ENCODE results near the gene GSTM3.

The GSTM3 gene

DNA sequence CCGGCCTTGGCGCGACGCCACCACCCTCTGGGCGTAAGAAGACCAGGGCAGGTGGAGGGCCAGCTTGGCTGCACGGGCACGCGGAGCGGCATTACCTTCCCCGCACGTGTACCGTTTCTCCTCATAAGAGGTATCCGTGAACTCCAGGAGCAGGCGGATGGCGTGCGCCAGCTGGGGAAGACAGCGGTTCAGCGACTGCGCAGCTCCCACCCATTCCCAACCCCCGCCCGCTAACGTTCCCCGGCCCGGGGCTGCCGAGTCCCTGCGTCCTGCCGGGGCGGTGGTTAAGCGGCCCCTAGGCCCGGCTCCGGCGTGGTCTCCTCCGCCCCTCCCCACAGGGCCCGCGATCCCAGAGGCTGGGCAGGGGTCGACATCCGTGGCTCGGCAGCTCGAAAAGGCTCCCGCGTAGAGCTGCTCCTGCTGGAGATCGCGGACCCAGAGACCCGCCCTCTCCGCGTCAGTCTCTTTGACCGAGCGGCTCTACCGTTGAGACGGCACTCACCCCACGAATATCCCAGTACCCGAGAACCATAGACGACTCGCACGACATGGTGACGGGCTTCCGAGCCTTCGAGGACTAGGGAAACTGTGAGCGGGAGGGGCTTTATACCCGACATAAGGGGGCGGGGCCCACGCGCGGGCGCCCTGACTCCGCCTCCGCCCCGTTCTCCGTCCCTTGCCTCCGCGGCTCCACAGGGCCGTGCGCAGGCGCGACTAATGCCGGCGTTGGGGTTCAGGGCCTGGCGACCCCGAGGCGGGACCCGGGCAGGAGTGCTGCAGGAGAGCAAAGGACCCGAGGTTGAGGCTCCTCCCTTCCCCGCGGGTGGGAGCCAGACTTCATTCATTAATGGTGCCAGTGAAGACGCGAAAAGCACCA is 862 bp downstream of the GSTM3 start:
- in situ Hi-C loops (cut with HindIII; ENCODE audit: low sequenced_read_pairs), result no loop called here

DNA sequence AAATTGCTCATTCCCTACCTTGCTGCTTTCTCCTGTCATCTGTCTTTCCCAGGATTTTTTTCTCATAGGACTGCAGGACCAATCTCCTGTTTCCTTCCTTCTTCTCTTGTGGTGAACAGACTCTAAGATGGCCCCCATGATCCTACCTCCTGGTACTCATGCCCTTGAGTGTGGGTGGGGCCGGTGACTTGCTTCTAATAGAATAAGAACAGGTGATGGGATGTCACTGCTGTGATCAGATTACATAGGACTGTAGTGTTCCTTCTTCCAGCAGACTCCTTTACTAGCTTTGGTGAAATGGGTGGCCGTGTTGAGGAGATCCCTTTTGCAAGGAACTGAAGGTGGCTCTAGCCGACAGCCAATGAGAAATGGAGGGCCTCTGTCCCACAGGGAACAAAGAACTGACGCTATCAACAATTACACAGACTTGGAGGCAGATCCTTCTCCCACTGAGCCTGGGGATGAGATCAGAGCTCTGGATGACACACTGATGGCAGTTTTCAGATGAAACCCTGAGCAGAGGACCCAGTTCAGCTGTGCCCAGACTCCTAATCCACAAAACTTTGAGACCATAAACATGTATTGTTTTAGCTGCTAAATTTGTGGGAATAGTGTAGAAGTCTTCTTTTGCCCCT is 7.5 kb downstream of the GSTM3 start:
- in situ Hi-C loops (cut with HindIII; ENCODE audit: low sequenced_read_pairs), result no loop called here

DNA sequence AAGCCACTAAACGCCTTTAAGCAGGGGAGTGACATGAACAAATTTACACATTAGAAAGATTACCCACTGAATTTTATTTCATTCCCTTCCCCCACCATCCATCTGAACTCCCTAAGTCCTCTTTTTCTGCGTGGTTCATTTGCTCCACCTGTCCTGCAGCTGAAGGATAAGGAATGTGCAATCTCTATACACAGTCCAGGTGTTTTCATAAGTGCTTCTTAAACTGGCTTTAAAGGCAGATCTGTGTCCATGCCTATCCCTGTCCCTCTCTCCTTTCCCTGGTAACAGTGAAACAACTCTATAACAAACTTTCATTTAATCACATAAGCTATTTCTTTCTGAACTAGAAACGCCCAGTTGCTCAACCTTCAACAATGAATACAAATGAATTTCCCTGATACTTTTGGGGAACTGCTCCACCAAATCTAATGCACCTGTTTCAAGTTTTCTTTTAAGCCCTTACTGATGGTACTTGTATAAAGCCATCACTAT is 8.4 kb downstream of the GSTM3 start:
- in situ Hi-C loops (cut with HindIII; ENCODE audit: low sequenced_read_pairs), result no loop called here

DNA sequence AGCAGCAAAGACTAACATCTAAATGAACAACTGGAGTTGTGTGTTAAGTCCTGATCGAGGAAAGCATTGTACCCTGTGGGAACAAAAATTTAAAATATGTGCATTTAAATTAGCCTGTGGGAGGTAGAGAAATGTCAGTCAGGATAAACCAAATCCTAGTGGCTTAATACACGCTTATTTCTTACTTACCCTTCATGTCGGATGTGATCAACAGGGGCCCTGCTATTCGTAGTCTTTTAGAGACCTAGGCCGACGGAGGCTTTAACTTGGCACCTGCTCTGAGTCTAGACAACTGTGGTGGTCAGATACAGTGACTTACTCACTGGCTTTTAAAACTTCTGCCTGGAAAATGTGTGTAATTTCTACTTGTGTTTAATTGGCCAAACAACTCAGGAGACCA is 10.2 kb downstream of the GSTM3 start:
- in situ Hi-C loops (cut with HindIII; ENCODE audit: low sequenced_read_pairs), result no loop called here

DNA sequence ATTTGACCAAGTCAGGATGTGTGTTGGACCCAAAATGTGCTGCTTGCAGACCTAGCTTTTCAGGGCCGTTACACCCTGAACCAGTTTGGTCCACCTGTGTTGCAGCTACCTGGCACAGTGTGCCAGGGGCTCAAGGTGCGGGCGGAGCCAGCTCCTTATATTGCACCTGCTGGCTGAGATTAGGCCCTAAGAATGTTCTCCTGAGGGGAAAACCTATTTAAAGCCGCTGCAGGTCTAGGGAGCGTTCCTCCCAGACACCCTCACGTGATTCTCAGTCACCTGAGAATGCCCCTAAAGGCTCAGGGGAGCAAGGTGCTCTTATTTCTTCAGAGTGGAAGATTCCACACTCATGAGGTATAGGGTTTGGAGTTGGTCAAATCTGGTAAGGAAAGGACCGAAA is 12.0 kb downstream of the GSTM3 start:
- in situ Hi-C loops (cut with HindIII; ENCODE audit: low sequenced_read_pairs), result no loop called here

DNA sequence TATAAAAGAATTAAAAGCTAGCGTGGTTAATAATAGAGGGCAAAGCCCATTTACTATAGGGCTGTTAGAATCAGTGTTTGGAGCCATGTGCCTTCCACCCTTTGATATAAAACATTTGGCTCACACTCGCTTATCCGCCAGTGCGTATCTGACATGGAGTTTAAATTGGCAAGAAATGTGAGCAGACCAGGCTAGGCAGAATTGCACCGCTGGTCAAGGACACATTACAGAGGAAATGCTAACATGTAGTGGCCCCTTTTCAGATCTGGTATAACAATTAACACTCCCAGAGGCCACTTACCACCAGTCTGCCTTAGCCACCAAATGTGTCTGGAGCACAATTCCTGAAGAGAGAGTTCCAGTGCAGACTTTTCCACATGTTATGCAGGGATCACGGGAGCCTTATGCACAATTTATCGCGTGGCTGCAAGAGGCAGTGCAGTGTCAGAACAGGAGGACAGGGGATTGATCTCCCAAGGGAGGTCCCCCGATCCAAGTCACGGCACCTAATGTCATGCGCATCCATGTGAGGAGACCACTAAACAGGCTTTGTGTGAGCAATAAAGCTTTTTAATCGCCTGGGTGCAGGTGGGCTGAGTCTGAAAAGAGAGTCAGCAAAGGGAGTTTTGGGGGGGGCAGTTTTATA is 14.0 kb downstream of the GSTM3 start:
- in situ Hi-C loops (cut with HindIII; ENCODE audit: low sequenced_read_pairs), result no loop called here

DNA sequence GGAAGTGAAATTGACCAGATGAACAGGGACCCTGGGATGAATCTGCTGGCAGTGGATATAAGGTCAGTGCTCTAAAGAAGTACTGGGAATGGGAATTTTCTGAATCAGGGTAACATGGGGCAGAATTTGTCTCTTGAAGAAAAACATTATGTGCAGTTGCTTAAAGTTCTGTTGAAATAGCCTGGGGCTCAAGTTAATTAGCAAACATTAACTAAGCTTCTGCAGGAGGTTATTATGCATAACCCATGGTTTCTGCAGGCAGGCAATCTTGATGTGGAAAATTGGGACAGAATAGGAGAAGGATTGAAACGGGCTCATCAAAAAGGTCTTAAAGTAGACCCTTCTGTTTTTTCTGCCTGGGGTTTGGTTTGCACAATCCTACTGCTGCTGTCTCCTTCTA is 14.8 kb downstream of the GSTM3 start:
- in situ Hi-C loops (cut with HindIII; ENCODE audit: low sequenced_read_pairs), result no loop called here

DNA sequence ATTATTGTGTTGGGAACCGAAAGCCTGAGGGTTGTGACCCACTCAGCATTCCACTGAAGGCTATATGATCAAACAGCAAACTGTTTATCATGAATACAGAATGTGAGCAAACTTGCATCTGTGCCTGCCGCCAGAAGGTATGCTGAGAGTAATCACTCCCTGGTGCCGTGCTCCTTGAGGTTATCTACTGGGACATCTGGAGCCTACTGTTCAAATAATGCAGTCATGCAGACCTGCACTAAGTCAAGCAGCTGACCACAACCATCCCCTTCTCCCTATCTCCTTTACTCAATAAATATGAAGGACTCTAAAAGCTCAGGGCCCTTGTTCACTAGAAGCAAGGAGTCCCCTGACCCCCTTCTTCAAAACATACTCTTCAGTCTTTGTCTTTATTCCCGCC is 15.3 kb downstream of the GSTM3 start:
- in situ Hi-C loops (cut with HindIII; ENCODE audit: low sequenced_read_pairs), result no loop called here

DNA sequence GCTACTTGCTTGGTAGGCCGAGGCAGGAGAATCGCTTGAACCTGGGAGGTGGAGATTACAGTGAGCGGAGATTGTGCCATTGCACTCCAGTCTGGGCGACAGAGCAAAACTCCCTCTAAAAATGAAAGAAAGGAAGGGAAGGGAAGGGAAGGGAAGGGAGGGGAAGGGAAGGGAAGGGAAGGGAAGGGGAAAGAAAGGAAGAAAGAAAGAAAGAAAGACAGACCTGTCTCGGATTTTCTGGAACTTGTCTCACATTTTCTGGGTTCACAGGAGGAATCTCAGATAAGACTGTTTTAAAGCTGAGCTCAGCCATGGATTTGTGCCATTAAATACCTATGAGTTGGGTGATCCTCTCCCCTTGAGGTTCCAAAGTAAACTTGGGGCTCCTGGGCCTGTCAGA is 15.9 kb downstream of the GSTM3 start:
- in situ Hi-C loops (cut with HindIII; ENCODE audit: low sequenced_read_pairs), result no loop called here

DNA sequence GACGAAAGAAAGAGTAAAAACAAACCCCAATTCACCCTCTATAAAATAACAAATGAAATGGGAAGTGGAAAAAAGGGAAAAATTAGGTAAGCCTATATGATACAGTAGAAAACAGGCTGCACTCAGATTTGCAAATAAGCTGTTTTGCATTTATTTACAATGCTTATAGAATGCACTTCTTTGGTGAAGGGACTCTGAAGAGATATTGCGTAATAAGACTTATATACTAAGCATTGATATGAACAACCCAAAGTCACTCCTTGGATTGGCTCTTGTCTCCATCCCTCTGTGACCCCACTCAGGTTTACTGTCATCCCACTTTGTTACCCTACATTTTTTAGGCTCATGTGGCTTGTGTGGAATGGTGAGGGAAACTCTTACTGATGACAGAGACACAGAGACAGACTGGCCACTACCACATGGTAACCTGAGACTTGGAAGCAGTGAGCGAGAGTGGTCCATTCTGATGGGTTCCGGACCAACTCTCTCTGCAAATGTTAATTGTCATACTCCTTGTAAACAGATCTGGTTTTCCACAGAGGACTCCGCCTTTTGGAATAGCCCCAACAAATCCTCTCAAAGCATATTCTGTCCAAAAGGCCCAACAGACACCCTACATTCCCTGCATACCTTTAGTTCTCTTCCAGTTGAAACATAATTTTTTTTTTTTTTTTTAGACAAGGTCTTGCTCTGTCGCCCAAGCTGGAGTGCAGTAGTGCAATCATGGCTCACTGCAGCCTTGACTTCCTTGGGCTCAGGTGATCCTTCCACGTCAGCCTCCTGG is 17.7 kb downstream of the GSTM3 start:
- in situ Hi-C loops (cut with HindIII; ENCODE audit: low sequenced_read_pairs), result no loop called here

DNA sequence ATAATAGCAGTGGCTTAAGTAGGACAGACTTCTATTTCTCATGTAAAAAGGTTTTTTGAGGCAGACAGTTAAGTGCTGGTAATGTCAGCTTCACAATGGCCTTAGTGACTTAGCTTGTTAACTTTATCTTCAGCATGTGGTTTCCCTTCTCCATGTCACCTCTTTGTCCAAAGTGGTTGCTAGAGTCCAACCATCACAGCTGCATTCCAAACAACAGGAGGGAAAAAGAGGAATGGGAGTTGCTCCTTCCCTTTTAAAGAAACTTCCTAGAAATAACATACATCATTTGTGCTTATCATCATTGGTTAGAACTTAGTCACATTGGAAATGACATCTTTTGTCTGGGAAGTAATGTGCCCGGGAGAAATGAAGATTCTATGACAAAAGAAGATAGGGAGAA is 18.9 kb downstream of the GSTM3 start:
- in situ Hi-C loops (cut with HindIII; ENCODE audit: low sequenced_read_pairs), result no loop called here

DNA sequence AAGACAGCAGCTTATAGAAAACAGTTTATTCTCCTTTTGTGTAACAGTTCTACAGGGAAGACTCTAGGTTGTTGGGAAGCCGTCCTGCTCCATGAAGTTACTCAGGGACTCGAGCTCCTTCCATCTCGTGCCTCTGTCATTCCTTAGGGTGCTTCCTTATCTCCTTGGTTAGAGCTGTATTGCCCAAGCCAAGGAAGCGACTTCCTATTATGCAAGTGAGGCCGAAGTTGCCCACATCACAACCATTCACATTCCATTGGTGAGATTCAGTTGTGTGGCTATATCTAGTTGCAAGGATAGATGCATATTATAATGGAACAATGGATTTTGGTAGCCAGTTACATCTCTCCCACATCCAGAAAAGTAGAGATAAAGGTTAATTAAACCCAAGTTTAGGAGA is 19.8 kb downstream of the GSTM3 start:
- in situ Hi-C loops (cut with HindIII; ENCODE audit: low sequenced_read_pairs), result no loop called here

DNA sequence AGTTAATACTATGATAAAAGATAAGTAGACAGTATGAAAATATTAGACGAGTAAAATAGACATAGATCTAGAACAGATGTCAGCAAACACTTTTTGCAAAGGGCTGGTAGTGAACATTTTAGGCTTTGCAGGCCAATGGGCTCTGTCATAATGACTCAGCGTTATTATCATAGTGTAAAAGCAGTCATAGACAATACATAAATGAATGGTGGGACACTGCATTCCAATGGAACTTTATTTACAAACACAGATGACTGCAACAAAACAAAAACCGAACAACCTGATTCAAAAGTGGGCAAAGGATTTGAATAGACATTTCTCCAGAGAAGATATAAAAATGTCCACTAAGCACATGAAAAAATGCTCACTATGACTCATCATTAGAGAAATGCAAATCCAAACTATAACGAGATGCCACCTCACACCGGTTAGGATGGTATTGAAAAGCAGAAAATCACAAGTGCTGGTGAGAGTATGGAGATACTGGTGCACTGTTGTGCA is 21.5 kb downstream of the GSTM3 start:
- in situ Hi-C loops (cut with HindIII; ENCODE audit: low sequenced_read_pairs), result no loop called here

DNA sequence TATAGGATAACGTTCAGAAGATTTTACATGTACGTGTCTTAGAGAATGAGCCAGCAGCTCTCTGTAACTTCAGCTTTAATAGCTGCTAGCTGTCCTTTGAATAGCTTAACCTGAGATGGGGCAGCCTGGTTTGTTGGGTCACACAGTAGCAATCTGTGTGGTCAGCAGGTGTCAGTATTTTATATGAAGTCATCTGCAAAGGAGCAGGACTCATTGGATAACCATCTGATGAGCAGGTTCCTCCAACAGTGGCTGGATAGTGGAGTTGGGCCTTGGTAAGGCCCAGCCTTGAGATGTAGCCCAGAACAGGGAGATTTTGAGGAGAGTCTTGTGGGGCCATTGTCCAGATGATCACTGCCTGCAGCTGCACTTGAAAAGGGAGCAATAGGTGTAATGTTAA is 22.3 kb downstream of the GSTM3 start:
- in situ Hi-C loops (cut with HindIII; ENCODE audit: low sequenced_read_pairs), result no loop called here

DNA sequence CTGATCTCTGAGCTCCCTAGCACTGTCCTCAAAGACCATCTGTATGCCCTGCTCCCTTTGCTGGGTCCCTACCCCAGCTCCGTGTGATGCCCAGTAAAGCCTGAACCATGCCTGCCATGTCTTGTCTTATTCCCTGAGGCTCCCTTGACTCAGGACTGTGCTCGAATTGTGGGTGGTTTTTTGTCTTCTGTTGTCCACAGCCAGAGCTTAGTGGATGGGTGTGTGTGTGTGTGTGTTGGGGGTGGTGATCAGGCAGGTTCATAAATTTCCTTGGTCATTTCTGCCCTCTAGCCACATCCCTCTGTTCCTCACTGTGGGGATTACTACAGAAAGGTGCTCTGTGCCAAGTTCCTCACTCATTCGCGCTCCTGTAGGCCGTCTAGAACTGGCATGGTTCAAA is 23.1 kb downstream of the GSTM3 start:
- in situ Hi-C loops (cut with HindIII; ENCODE audit: low sequenced_read_pairs), result no loop called here

DNA sequence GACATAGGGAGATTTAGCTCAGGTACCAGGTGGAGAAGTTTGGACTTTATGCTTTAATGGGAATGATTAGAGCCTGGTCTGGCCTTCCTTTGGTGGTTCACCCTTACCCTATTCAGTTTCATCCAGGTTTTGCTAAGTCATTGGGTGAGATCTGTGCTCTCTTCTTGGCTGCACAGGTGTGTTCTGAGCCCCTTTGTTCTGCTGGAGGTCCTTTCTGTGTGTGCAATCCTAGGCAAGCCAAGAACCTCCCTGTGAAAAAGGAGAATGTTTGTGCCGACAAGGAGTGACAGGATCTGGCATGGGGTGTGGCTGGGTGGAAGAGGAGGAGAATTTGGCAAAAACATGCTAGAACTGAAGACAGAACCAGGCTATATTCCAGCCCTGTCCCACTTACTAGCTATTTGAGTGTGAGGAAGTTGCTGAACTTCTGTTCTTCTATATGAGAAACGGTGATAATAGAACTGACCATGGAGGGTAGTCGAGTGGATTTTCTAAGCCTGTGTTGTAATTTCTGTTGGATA is 24.2 kb downstream of the GSTM3 start:
- in situ Hi-C loops (cut with HindIII; ENCODE audit: low sequenced_read_pairs), result no loop called here

DNA sequence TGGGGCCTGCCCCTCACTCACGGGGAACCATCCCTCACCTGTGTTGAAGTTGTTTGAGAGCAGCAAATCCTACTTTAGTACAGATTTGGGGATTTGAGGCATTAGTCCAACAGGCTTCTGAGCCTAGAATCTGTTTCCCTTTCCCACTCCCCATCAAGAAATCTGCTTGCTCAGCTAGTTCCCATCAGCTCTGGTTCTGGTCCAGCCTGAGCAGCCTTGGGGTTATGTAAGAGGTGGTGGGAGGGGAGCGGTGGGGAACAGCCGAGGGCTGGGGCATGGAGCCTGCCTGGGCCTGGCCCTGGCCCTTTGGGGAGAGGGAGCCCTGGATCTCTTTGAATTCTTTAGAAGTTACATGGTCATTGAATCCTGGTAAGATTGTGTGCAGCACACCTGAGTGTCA is 24.7 kb downstream of the GSTM3 start:
- in situ Hi-C loops (cut with HindIII; ENCODE audit: low sequenced_read_pairs), result no loop called here

DNA sequence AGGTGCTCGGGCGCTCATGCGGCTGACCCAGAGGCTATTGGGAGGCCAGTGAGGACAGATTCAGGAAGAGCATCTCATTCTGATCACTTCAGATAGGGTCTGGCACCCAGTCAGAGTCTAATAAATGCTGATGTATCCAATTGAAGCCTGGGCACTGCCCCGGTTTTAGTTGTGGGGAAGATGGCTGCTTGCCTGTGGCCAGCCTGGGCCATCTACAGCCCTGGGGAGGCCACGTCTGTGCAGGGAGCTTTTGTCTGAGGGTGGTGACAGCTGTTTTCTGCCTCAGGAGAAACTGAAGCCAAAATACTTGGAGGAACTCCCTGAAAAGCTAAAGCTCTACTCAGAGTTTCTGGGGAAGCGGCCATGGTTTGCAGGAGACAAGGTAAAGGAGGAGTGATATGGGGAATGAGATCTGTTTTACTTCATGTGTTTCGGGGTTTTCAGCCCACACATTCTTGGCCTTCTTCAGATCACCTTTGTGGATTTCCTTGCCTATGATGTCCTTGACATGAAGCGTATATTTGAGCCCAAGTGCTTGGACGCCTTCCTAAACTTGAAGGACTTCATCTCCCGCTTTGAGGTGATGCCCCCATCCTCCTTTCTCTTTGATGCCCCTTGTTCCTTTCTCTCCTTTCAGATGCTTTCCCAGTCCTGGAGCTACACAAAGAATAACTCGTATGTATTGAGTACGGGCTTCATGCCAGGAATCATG is 26.0 kb downstream of the GSTM3 start:
- in situ Hi-C loops (cut with HindIII; ENCODE audit: low sequenced_read_pairs), result no loop called here

DNA sequence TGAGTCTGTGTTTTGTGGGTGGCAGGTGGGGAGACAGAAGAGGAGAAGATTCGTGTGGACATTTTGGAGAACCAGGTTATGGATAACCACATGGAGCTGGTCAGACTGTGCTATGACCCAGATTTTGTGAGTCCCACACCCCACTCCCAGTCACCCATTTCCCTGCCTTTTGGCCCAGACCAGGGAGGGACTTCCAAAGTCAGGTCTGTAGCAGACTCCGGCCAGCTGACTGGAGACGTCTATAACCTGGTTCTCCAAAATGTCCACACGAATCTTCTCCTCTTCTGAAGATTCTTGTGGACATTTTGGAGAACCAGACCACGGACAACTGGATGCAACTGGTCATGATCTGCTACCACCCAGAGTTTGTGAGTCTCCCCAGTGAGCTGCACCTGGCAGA is 27.2 kb downstream of the GSTM3 start:
- in situ Hi-C loops (cut with HindIII; ENCODE audit: low sequenced_read_pairs), result no loop called here

DNA sequence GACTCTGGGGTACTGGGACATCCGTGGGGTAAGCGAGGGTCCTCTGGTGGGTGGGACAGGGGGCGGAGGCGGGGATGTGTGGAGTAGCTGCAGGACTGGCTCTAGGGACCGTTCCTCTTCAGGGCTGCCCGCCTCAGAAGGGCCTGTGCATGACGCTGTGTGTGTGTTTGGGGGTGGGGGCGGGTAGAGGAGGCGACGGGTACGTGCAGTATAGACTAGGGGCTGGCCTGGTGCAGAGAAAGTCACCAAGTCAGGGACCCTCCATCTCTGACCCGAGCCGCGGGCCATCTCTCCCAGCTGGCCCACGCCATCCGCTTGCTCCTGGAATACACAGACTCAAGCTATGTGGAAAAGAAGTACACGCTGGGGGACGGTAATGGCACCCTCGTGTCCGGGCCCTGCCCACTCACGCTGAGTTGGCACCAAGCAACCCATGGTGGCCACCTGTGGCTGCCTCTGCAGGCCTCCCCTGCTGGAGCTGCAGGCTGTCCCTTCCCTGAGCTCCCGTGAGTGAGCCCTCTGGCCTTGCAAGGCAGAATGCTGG is 28.4 kb downstream of the GSTM3 start:
- in situ Hi-C loops (cut with HindIII; ENCODE audit: low sequenced_read_pairs), result no loop called here

Measured in DLD1 (cell line).